ENCODE data around the gene TSNAXIP1.
A peak's percentile ranks its signal among the peaks of the same experiment; 100 is the strongest.

Gene TSNAXIP1

DNA sequence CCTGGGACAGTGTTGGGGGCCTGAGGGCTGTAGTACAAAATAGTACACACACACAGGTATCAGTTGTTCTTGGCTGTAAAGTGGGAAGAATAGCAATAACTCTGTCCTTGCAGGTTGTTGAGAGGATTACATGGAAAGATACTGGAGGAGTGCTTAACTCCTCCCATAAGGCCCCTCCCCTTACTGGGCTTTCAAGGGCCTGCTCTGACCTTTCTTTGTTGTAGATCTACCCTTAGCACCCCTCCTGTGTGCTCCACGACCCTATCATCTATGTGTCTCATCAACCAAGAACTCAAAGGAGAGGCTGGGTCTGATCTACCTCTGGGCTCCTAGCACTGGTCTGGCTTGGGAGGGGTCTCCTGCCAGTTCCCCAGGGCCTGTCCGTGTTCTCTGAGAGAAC is 57.9 kb downstream of the TSNAXIP1 start:
- Histone ChIP-seq H3K36me3 (ENCODE audit: insufficient read depth, low read length) (peaks cover 65% of the 10 kb centered on the region), H3K27ac (ENCODE audit: low read depth, low read length) (no peak overlapping the region), H3K9me3 (ENCODE audit: insufficient read depth, low read depth, low read length) (no peaks in the 10 kb centered on the region), H3K27me3 (ENCODE audit: insufficient read depth, low read length) (no peaks in the 10 kb centered on the region), H3K4me3 (ENCODE audit: low read length) (no peak overlapping the region), H3K9ac (ENCODE audit: low read depth, low read length) (no peak overlapping the region), H3K4me1 (ENCODE audit: insufficient read depth, low read length) (no peaks in the 10 kb centered on the region)
- 84% methylated on average over 2 of the region's 2 CpGs for WGBS

DNA sequence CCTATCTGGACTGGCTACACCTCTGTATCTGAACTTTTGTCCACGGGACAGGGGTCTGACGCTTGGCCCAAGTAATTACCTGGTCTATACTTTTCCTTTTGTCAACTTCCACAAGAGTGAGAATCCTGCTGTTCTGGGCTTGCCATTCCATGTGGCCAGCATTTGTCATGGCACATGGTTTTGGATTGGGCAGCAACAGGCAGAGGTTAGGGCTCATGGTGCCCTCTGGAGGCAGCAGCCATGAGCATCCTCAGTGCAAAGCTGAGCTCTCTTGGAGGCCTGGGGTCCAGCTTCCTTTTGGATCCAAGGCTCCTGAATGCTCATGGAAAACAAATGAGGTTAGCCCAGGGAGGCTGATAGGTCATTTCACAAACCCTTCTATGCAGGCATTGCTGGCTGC is 58.6 kb downstream of the TSNAXIP1 start:
- no peaks in the 10 kb centered on the region for H3K4me1 ChIP-seq (ENCODE audit: insufficient read depth, low read length)
- WGBS: 85% methylated on average over 2 of the region's 2 CpGs
- H3K9ac ChIP-seq (ENCODE audit: low read depth, low read length): no peak overlapping the region
- H3K27ac ChIP-seq (ENCODE audit: low read depth, low read length): no peak overlapping the region
- no peaks in the 10 kb centered on the region for H3K9me3 ChIP-seq (ENCODE audit: insufficient read depth, low read depth, low read length)
- no peak overlapping the region for H3K4me3 ChIP-seq (ENCODE audit: low read length)
- peaks cover 71% of the 10 kb centered on the region for H3K36me3 ChIP-seq (ENCODE audit: insufficient read depth, low read length)
- no peaks in the 10 kb centered on the region for H3K27me3 ChIP-seq (ENCODE audit: insufficient read depth, low read length)

DNA sequence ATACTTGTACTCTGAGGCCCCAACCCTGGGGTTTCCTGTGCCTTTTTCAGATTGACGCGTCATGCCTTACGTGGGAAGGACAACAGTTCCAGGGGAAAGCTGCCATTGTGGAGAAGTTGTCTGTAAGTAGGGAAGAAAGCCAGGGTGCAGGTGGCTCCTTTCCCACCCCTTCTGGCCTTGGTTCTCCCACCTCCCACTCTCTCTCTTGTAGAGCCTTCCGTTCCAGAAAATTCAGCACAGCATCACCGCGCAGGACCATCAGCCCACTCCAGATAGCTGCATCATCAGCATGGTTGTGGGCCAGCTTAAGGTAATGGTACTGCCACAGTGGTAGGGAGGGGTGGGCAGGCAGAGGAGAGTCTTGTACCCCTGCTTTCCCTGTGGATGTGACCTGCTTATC is 61.6 kb downstream of the TSNAXIP1 start:
- H3K27ac ChIP-seq (ENCODE audit: low read depth, low read length): no peak overlapping the region
- no peak overlapping the region for H3K4me3 ChIP-seq (ENCODE audit: low read length)
- no peaks in the 10 kb centered on the region for H3K9me3 ChIP-seq (ENCODE audit: insufficient read depth, low read depth, low read length)
- WGBS: 96% methylated on average over 6 of the region's 6 CpGs
- peaks cover 77% of the 10 kb centered on the region for H3K36me3 ChIP-seq (ENCODE audit: insufficient read depth, low read length)
- H3K4me1 ChIP-seq (ENCODE audit: insufficient read depth, low read length): no peaks in the 10 kb centered on the region
- H3K27me3 ChIP-seq (ENCODE audit: insufficient read depth, low read length): no peaks in the 10 kb centered on the region
- no peak overlapping the region for H3K9ac ChIP-seq (ENCODE audit: low read depth, low read length)

DNA sequence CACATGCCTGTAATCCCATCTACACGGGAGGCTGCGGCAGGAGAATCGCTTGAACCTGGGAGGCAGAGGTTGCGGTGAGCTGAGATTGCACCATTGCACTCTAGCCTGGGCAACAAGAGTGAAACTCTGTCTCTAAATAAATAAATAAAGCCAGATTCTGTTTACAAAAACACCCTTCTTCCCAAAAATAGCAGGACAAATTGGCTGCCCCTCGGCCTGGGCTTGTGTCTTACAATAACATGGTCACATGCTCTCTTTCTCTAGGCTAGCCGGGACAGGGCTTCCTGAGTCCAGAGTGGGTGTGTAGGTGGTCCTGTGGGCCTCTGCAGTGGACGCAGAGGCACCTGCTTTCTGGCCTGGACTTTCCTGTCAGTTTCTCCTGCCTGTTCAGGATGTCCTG is 63.0 kb downstream of the TSNAXIP1 start:
- WGBS: 96% methylated on average over 7 of the region's 7 CpGs
- peaks cover 72% of the 10 kb centered on the region for H3K36me3 ChIP-seq (ENCODE audit: insufficient read depth, low read length)

DNA sequence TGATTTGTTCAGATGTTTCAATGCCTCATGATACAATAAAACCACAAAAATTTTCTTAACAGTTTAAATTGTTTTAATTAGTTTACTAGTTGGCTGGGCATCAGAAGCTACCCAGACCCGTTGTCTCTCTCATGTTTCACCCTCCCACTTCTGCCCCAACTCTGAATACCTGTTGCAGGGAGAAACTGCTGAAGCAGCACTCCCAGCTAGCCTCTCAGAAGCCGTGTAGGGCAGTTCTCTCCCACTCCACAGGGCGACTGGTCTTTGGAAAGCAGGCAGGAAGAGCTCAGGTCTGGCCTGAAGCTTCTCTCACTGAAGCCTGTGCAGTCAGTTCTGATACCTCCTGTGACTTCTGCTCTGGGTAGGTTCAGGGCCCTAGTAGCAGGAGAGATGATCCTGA is 64.6 kb downstream of the TSNAXIP1 start:
- H3K4me3 ChIP-seq (ENCODE audit: low read length): no peak overlapping the region
- H3K4me1 ChIP-seq (ENCODE audit: insufficient read depth, low read length): peaks cover 8% of the 10 kb centered on the region; the same call in 1 of the 2 replicates
- H3K9me3 ChIP-seq (ENCODE audit: insufficient read depth, low read depth, low read length): no peaks in the 10 kb centered on the region
- H3K36me3 ChIP-seq (ENCODE audit: insufficient read depth, low read length): peaks cover 63% of the 10 kb centered on the region
- no peak overlapping the region for H3K27ac ChIP-seq (ENCODE audit: low read depth, low read length)
- no peak overlapping the region for H3K9ac ChIP-seq (ENCODE audit: low read depth, low read length)
- WGBS: 85% methylated on average over 3 of the region's 3 CpGs
- H3K27me3 ChIP-seq (ENCODE audit: insufficient read depth, low read length): no peaks in the 10 kb centered on the region

More for the DNA sequence above, 63.0 kb downstream of the TSNAXIP1 start:
- Histone ChIP-seq H3K27me3 (ENCODE audit: insufficient read depth, low read length) (no peaks in the 10 kb centered on the region), H3K4me3 (ENCODE audit: low read length) (no peak overlapping the region), H3K27ac (ENCODE audit: low read depth, low read length) (no peak overlapping the region), H3K4me1 (ENCODE audit: insufficient read depth, low read length) (peaks cover 8% of the 10 kb centered on the region; the same call in 1 of the 2 replicates), H3K9ac (ENCODE audit: low read depth, low read length) (no peak overlapping the region), H3K9me3 (ENCODE audit: insufficient read depth, low read depth, low read length) (no peaks in the 10 kb centered on the region)

DNA sequence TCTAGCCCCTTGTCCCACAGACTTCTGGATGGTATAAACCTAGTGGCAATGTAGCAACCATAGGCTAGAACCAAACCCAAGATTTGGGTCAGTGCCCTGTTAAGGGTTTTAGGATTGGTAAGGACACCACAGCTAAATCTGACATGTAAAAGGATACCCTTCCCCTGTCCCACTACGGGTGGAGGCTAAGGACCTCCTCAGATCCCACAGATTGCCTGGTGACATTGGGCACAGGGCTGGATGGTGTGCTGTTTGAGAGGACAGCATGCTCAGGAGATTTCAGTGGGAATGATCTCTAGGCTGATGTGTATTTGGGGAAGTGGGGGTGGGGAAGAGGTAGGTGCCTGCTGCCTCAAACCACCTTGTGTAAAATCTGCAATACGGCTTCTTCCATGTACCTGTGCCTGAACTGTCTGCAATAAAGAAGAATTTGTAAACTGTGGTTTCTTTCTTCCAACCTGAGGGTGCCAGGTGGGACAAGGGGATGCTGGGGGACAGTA is 65.5 kb downstream of the TSNAXIP1 start:
- no peaks in the 10 kb centered on the region for H3K9me3 ChIP-seq (ENCODE audit: insufficient read depth, low read depth, low read length)
- no peak overlapping the region for H3K27ac ChIP-seq (ENCODE audit: low read depth, low read length)
- no peak overlapping the region for H3K9ac ChIP-seq (ENCODE audit: low read depth, low read length)
- H3K4me1 ChIP-seq (ENCODE audit: insufficient read depth, low read length): peaks cover 8% of the 10 kb centered on the region; the same call in 1 of the 2 replicates
- H3K4me3 ChIP-seq (ENCODE audit: low read length): peak overlapping the region; percentile 97
- 75% methylated on average over 2 of the region's 2 CpGs for WGBS
- H3K27me3 ChIP-seq (ENCODE audit: insufficient read depth, low read length): no peaks in the 10 kb centered on the region
- H3K36me3 ChIP-seq (ENCODE audit: insufficient read depth, low read length): peaks cover 63% of the 10 kb centered on the region

DNA sequence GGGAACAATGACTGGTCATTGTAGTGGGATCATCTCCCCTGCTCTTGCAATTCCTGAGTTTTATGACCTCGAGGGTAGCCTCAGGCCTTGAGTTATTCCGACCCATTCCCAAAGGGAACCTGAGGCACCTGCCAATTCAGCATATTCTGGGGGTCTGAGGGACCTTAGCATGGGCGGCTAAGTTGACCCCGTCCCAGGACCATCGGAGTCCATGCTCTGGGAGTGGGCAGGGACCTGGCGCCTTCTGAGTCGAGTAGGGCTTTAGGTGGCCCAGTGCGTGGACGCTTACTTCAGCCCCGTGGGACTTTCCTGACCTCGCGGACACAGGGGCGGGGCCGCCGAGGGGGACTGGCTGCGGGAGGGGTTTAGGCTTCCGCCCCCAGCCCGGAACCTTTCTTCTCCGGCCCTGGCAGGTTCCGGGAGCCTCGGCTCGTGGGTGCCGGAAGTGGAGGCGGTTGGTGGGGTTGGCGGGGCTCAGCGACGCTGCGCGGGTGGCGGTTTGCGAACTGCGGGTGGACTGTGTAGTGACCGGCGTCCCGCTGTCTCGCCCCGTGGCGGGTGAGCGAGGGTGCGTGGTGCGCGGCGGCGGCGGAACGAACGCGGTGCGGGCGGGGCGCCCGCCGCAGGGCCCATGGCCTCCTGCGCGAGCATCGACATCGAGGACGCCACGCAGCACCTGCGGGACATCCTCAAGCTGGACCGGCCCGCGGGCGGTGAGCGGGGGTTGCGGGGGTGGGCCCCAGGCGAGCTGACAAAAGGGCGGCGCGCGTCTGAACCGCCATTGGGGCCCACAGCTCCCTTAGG is 66.1 kb downstream of the TSNAXIP1 start, which contains the start of gene EDC4:
TSS of gene EDC4 (plus strand) at position 422 of the 804 bp plus-strand sequence. CDS start at position 632, 210 bp downstream.
- 5% methylated on average over 72 of the region's 72 CpGs for WGBS
- Histone ChIP-seq H3K4me3 (ENCODE audit: low read length) (peak within 1 kb of the TSS; percentile 97), H3K4me1 (ENCODE audit: insufficient read depth, low read length) (peaks cover 8% of the 10 kb centered on the region; the same call in 1 of the 2 replicates), H3K36me3 (ENCODE audit: insufficient read depth, low read length) (peaks cover 63% of the 10 kb centered on the region), H3K9me3 (ENCODE audit: insufficient read depth, low read depth, low read length) (no peaks in the 10 kb centered on the region), H3K27ac (ENCODE audit: low read depth, low read length) (peak within 1 kb of the TSS; percentile 62), H3K9ac (ENCODE audit: low read depth, low read length) (peak within 1 kb of the TSS; percentile 93), H3K27me3 (ENCODE audit: insufficient read depth, low read length) (no peaks in the 10 kb centered on the region)

DNA sequence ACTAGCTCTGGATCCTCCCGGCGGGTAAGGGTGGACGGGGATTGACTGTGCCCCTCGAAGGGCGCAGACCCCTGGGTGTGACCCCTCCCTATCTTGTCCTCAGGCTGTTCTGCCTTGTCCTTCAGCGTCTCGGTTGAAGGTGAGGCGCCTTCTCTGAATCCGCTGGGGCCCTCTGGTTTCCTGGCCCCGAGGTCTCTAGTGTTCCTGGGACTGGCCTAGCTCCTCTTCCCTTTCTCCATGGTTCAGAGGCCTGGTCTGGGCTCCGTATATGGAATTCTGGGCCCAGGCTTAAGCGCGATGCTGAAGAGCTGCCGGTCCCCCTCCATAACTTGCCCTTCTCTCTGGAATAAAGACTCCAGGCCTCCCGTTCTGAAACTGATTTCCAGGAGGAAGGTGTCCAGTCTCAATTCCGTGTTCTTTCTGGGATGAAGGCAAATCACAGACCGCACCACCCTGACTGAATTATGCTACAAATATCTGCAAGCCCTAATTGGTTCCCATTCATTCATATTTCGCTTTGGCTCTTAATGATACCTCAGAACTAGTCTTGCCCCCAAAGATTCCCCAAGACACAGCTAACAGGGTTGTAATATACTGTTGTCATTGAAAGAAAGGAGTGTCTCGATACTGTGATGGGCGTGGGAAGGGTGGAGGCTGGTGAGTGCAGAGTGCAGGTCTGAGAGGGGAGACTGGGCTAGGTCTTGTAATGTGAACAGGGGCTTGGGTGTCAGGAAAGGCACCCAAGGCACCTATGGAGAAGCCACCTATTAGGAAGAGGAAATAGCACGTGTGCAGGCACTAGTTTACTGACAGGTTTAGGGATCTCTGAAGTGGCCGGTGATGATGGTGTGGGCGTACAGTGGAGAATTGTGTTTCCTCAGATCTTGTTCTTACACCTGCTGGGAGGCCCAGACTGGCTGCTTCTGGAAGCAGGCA is 67.0 kb downstream of the TSNAXIP1 start:
- peaks cover 8% of the 10 kb centered on the region; the same call in 1 of the 2 replicates for H3K4me1 ChIP-seq (ENCODE audit: insufficient read depth, low read length)
- peak overlapping the region; percentile 93 for H3K9ac ChIP-seq (ENCODE audit: low read depth, low read length)
- WGBS: 26% methylated on average over 23 of the region's 23 CpGs
- H3K36me3 ChIP-seq (ENCODE audit: insufficient read depth, low read length): peaks cover 63% of the 10 kb centered on the region
- H3K27me3 ChIP-seq (ENCODE audit: insufficient read depth, low read length): no peaks in the 10 kb centered on the region
- peak overlapping the region; percentile 62 for H3K27ac ChIP-seq (ENCODE audit: low read depth, low read length)
- H3K4me3 ChIP-seq (ENCODE audit: low read length): peak overlapping the region; percentile 97
- no peaks in the 10 kb centered on the region for H3K9me3 ChIP-seq (ENCODE audit: insufficient read depth, low read depth, low read length)

DNA sequence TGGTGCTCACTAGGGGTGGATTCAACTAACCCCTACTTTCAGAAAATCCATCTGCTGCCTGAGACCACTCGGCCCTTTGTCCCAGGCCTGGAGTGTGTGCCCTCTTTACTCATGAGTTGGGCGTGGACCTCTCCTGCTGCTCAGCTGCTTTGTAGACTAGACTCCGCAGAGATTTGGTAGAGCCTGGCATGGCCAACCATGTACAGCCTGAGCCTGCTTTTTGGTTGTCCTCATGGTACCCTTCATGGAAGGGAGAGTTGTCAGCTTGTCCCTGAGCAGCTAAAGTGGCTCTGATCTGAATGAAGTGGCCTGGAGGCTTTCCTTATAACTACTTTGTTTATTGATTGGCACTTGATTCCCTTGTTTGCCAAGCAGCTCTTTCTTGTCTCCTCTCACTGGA is 67.7 kb downstream of the TSNAXIP1 start:
- peak overlapping the region; percentile 97 for H3K4me3 ChIP-seq (ENCODE audit: low read length)
- peaks cover 63% of the 10 kb centered on the region for H3K36me3 ChIP-seq (ENCODE audit: insufficient read depth, low read length)
- peaks cover 8% of the 10 kb centered on the region; the same call in 1 of the 2 replicates for H3K4me1 ChIP-seq (ENCODE audit: insufficient read depth, low read length)
- WGBS: 89% methylated on average over 3 of the region's 3 CpGs
- H3K9me3 ChIP-seq (ENCODE audit: insufficient read depth, low read depth, low read length): no peaks in the 10 kb centered on the region
- no peak overlapping the region for H3K9ac ChIP-seq (ENCODE audit: low read depth, low read length)
- no peak overlapping the region for H3K27ac ChIP-seq (ENCODE audit: low read depth, low read length)
- no peaks in the 10 kb centered on the region for H3K27me3 ChIP-seq (ENCODE audit: insufficient read depth, low read length)

DNA sequence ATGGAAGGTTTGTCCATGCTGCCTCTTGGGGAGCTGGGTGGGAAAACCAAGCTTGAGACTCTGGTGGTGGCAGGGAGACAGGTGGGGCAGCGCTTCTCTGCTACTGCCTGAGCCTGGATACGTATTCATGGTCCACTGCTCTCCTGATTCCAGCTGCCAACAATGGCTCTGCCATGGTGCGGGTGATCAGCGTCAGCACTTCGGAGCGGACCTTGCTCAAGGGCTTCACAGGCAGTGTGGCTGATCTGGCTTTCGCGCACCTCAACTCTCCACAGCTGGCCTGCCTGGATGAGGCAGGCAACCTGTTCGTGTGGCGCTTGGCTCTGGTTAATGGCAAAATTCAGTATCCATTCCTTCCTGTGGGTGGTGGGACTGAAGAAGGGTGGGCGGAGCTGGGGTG is 70.4 kb downstream of the TSNAXIP1 start:
- H3K27ac ChIP-seq (ENCODE audit: low read depth, low read length): no peak overlapping the region
- 98% methylated on average over 11 of the region's 11 CpGs for WGBS
- no peak overlapping the region for H3K9ac ChIP-seq (ENCODE audit: low read depth, low read length)
- H3K4me1 ChIP-seq (ENCODE audit: insufficient read depth, low read length): peaks cover 8% of the 10 kb centered on the region; the same call in 1 of the 2 replicates
- no peak overlapping the region for H3K4me3 ChIP-seq (ENCODE audit: low read length)
- H3K9me3 ChIP-seq (ENCODE audit: insufficient read depth, low read depth, low read length): no peaks in the 10 kb centered on the region
- H3K27me3 ChIP-seq (ENCODE audit: insufficient read depth, low read length): no peaks in the 10 kb centered on the region
- peaks cover 64% of the 10 kb centered on the region for H3K36me3 ChIP-seq (ENCODE audit: insufficient read depth, low read length)
